ENCODE data around the gene ZBTB45.
"Not testable (repeated sequence)": the region's sequence is repeated elsewhere in the genome, so short reads cannot be mapped to it uniquely, and the experiment has no call there.

DNA sequence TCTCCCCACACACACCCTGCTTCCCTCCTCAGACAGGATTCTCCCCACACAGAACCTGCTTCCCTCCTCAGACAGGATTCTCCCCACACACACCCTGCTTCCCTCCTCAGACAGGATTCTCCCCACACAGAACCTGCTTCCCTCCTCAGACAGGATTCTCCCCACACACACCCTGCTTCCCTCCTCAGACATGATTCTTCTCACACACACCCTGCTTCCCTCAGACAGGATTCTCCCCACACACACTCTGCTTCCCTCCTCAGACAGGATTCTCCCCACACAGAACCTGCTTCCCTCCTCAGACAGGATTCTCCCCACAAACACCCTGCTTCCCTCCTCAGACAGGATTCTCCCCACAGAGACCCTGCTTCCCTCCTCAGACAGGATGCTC lies 19.6 kb upstream of the ZBTB45 start:
- TF ChIP-seq, protein P1, sequence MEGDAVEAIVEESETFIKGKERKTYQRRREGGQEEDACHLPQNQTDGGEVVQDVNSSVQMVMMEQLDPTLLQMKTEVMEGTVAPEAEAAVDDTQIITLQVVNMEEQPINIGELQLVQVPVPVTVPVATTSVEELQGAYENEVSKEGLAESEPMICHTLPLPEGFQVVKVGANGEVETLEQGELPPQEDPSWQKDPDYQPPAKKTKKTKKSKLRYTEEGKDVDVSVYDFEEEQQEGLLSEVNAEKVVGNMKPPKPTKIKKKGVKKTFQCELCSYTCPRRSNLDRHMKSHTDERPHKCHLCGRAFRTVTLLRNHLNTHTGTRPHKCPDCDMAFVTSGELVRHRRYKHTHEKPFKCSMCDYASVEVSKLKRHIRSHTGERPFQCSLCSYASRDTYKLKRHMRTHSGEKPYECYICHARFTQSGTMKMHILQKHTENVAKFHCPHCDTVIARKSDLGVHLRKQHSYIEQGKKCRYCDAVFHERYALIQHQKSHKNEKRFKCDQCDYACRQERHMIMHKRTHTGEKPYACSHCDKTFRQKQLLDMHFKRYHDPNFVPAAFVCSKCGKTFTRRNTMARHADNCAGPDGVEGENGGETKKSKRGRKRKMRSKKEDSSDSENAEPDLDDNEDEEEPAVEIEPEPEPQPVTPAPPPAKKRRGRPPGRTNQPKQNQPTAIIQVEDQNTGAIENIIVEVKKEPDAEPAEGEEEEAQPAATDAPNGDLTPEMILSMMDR (conservative IDR thresholded peaks at IDR 0.05; ENCODE audit: low read length): not testable (repeated sequence)
- not testable (repeated sequence) for TF ChIP-seq EZH2phosphoT487 (IDR thresholded peaks at IDR 0.05; ENCODE audit: borderline replicate concordance, low read depth, low read length)
